ENCODE data around the gene VWA5B2.
"Not testable (repeated sequence)": the region's sequence is repeated elsewhere in the genome, so short reads cannot be mapped to it uniquely, and the experiment has no call there.

Gene VWA5B2

DNA sequence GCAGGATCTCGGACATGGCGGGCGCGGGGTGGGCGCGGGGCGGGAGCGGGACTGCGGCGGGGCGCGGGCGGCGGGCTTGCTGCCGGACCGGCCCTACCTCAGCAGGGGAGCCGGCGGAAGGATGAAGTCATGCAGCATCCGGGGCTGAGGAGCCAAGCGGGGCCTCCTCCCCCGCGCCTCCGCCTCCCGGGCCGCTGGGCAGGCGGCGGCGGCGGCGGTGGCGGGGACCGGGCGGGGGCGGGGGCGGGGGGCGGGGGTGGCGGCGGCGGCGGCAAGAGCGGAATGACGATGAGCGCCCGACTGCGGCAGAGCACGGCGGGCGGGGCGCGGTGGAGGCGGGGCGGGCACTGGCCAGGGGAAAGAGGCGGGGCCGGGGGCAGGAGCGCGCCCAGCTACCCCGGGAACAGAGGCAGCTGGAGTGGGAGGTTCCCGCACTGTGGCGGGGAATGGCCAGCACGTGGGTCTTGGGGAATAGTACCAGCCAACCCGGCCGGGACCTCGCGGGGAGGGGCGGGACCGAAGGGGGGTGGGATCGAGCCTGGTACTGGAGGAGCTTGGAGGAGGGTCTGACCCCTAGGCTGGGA, 32.0 kb downstream of the VWA5B2 start, which contains the start of gene CAMK2N2:
TSS of gene CAMK2N2 (minus strand) at position 284 of the 584 bp plus-strand sequence. CDS start at position 16, 268 bp downstream.
- peak within 1 kb of the TSS; percentile 85 for H3K27ac ChIP-seq
- TF ChIP-seq, protein P1, sequence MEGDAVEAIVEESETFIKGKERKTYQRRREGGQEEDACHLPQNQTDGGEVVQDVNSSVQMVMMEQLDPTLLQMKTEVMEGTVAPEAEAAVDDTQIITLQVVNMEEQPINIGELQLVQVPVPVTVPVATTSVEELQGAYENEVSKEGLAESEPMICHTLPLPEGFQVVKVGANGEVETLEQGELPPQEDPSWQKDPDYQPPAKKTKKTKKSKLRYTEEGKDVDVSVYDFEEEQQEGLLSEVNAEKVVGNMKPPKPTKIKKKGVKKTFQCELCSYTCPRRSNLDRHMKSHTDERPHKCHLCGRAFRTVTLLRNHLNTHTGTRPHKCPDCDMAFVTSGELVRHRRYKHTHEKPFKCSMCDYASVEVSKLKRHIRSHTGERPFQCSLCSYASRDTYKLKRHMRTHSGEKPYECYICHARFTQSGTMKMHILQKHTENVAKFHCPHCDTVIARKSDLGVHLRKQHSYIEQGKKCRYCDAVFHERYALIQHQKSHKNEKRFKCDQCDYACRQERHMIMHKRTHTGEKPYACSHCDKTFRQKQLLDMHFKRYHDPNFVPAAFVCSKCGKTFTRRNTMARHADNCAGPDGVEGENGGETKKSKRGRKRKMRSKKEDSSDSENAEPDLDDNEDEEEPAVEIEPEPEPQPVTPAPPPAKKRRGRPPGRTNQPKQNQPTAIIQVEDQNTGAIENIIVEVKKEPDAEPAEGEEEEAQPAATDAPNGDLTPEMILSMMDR (IDR thresholded peaks at IDR 0.05) = no peak
- TF ChIP-seq ZFX (IDR thresholded peaks at IDR 0.05; ENCODE audit: borderline replicate concordance) = no peak

GRCh38 chr3:184261854-184262763, 32.7 kb downstream of the VWA5B2 start:
- H3K27ac ChIP-seq = peak overlapping the region; percentile 85
- no peak for TF ChIP-seq ZFX (IDR thresholded peaks at IDR 0.05; ENCODE audit: borderline replicate concordance)
- TF ChIP-seq, protein P1 (IDR thresholded peaks at IDR 0.05) = no peak

DNA sequence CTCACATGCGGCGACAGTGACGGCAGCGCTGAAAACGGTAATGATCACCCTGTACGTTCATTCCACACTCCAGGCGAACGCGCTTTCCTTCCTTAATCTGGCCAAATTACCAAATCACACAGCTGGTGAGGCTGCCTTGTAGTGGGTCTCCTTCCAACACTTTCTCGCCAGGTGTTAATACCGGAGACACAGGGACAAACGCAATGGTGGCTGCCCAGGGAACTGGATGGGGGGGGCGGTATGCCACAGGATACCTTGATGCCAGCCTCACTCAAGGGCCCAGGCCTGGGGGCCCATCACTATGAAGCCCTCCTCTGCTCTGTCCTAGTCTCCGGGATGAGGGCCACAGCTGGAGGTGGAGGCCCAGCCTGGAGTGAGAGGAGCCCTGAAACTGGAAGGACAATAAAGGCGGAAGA, 33.4 kb downstream of the VWA5B2 start:
- TF ChIP-seq, protein P1 (IDR thresholded peaks at IDR 0.05) = no peak
- TF ChIP-seq ZFX (IDR thresholded peaks at IDR 0.05; ENCODE audit: borderline replicate concordance) = no peak
- peak overlapping the region; percentile 85 for H3K27ac ChIP-seq

- not testable (repeated sequence) for H3K27ac ChIP-seq
Measured at GRCh38 chr3:184267249-184267648, 37.9 kb downstream of the VWA5B2 start.

GRCh38 chr3:184272269-184272668, 42.9 kb downstream of the VWA5B2 start:
- TF ChIP-seq, protein P1 (IDR thresholded peaks at IDR 0.05) = no peak
- no peak for TF ChIP-seq ZFX (IDR thresholded peaks at IDR 0.05; ENCODE audit: borderline replicate concordance)
- no peak overlapping the region for H3K27ac ChIP-seq

- TF ChIP-seq, protein P1 (IDR thresholded peaks at IDR 0.05) = no peak
- TF ChIP-seq ZFX (IDR thresholded peaks at IDR 0.05; ENCODE audit: borderline replicate concordance) = no peak
- no peak overlapping the region for H3K27ac ChIP-seq
Measured at GRCh38 chr3:184275381-184275701, 46.0 kb downstream of the VWA5B2 start.

DNA sequence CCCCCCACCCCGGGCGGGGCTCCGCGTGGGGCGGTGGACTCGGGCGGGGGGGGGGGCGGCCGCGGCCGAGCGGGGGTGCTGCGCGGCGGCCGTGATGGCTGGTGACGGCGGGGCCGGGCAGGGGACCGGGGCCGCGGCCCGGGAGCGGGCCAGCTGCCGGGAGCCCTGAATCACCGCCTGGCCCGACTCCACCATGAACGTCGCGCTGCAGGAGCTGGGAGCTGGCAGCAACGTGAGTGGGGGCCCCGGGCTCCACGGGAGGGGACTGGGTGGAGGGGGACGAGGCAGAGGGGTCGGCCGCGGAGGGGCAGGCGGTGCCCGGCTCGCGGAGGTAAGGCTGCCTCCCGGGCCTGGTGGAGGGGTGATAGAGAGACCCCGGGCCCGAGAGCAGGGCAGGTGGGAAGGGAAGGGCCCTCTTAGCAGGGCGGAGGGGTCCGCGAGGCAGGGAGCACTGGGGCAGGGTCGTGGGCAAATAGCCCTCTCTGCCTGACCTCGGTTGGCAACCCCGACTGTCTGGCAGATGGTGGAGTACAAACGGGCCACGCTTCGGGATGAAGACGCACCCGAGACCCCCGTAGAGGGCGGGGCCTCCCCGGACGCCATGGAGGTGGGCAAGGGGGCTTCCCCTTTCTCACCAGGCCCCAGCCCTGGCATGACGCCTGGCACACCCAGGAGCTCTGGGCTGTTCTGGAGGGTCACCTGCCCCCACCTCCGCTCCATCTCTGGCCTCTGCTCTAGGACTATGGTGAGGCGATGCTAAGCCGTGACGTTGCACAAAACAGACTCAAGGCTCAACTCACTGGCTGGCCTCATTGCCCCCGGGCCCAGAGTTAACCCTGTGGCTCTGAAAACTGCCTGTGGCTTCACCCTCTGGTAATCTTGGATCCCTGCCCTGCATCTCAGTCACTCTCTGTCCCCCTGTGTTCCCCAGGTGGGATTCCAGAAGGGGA, 46.9 kb downstream of the VWA5B2 start, which contains the start of gene ECE2:
TSS of gene ECE2 (plus strand) at position 62 of the 950 bp plus-strand sequence. CDS start at position 194, 132 bp downstream.
- TF ChIP-seq, protein P1 (IDR thresholded peaks at IDR 0.05) = no peak
- TF ChIP-seq ZFX (IDR thresholded peaks at IDR 0.05; ENCODE audit: borderline replicate concordance) = no peak
- no peak within 1 kb of the TSS for H3K27ac ChIP-seq
